ENCODE data around the gene HPGDS.

HPGDS gene

DNA sequence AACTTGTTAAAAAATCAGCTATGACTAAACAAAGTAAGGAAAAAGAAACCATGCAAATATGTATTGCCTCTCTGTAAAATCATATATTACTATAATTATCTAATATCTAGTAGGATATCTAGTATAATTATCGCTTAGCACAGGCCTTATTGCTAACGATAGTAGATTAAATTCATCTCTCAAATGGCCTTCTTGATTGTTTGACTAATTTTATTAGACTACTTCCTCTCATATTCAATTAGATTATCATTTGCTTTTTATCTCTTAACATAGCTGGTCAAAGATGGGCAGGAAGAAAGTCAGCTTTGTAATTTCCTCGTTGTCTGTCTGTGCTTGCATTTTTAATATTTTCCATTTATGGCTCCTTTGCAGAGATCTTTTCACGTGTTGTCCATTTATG is 21.9 kb upstream of the HPGDS start:
- Histone ChIP-seq H3K4me3 (ENCODE audit: low read depth in 1 of 2, low read length in 1 of 2) (no peak overlapping the region), H3K9me3 (no peaks in the 10 kb centered on the region), H3K27me3 (no peaks in the 10 kb centered on the region), H3K36me3 (no peaks in the 10 kb centered on the region), H3K27ac (no peak overlapping the region), H3K4me1 (ENCODE audit: control insufficient read depth in 1 of 2, insufficient read depth in 1 of 2, low read depth in 1 of 2, low read length in 1 of 2) (no peaks in the 10 kb centered on the region)
- TF ChIP-seq, protein P1, sequence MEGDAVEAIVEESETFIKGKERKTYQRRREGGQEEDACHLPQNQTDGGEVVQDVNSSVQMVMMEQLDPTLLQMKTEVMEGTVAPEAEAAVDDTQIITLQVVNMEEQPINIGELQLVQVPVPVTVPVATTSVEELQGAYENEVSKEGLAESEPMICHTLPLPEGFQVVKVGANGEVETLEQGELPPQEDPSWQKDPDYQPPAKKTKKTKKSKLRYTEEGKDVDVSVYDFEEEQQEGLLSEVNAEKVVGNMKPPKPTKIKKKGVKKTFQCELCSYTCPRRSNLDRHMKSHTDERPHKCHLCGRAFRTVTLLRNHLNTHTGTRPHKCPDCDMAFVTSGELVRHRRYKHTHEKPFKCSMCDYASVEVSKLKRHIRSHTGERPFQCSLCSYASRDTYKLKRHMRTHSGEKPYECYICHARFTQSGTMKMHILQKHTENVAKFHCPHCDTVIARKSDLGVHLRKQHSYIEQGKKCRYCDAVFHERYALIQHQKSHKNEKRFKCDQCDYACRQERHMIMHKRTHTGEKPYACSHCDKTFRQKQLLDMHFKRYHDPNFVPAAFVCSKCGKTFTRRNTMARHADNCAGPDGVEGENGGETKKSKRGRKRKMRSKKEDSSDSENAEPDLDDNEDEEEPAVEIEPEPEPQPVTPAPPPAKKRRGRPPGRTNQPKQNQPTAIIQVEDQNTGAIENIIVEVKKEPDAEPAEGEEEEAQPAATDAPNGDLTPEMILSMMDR (IDR thresholded peaks at IDR 0.05): no peak

DNA sequence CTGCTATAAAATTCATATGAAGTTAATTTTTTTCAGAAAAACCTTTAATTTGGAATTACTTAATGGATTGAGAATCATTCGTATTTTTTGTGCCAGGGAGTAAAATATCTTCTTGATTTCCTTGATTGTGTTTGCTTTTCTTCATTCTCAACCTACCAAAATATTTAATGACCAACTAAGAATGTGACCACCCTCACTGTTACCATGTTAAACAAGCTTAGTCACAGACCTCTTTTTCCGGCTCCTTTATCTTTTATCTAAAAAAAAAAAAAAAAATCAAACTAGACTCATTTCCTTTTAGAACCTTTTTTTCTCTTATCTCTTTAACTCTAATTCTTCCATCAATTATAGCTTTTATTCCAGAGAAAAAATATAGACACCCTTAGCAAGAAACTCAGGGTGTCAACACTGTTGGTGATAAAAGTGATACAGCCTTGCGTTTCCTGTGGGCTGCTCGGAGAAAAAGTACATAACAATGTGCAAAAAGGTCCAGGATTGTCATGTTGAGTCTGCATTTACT is 20.6 kb upstream of the HPGDS start:
- Histone ChIP-seq H3K4me3 (ENCODE audit: low read depth in 1 of 2, low read length in 1 of 2) (no peak overlapping the region), H3K9me3 (no peaks in the 10 kb centered on the region), H3K27ac (no peak overlapping the region), H3K4me1 (ENCODE audit: control insufficient read depth in 1 of 2, insufficient read depth in 1 of 2, low read depth in 1 of 2, low read length in 1 of 2) (no peaks in the 10 kb centered on the region), H3K27me3 (no peaks in the 10 kb centered on the region), H3K36me3 (no peaks in the 10 kb centered on the region)
- TF ChIP-seq, protein P1 (IDR thresholded peaks at IDR 0.05): no peak

DNA sequence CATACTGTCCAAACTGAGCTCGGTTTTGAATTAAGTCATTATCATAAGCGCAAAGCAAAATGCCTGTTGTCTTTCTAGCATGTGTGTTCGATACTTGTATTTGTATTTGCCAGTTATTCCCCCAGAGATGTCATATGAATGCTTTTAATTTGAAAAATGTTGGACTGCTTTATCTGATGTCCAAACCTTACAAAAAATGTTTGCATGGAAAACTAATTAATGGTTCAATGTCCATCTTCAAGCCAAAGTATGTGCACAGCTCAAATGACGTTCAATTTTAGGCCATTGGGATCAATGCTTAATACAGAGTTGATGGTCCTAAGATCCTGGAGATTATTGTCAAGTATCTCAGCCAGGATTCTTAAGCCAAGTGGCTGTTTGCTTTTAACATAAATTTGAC is 17.2 kb upstream of the HPGDS start:
- H3K27me3 ChIP-seq: no peaks in the 10 kb centered on the region
- H3K4me1 ChIP-seq (ENCODE audit: control insufficient read depth in 1 of 2, insufficient read depth in 1 of 2, low read depth in 1 of 2, low read length in 1 of 2): no peaks in the 10 kb centered on the region
- no peaks in the 10 kb centered on the region for H3K36me3 ChIP-seq
- H3K9me3 ChIP-seq: no peaks in the 10 kb centered on the region
- TF ChIP-seq, protein P1 (IDR thresholded peaks at IDR 0.05): no peak
- no peak overlapping the region for H3K27ac ChIP-seq
- no peak overlapping the region for H3K4me3 ChIP-seq (ENCODE audit: low read depth in 1 of 2, low read length in 1 of 2)

DNA sequence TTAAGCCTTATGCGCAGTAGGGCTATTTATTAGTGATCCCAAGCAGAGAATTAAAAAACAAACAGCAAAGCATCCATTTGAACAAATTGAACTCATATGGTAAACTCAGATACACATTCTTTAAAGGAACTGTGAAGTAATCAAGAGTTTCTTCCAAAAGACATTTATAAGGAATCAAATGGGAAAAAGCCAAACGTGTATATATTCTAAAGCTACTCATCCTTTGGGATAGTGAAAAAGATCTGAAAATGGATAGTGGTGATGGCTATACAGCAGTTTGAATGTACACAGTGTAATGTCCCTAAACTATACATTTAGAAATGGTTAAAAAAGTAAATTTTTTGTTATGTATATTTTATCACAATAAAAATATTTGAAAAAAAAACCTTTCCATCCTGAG is 16.6 kb upstream of the HPGDS start:
- TF ChIP-seq, protein P1 (IDR thresholded peaks at IDR 0.05): no peak
- H3K36me3 ChIP-seq: no peaks in the 10 kb centered on the region
- no peak overlapping the region for H3K4me3 ChIP-seq (ENCODE audit: low read depth in 1 of 2, low read length in 1 of 2)
- H3K4me1 ChIP-seq (ENCODE audit: control insufficient read depth in 1 of 2, insufficient read depth in 1 of 2, low read depth in 1 of 2, low read length in 1 of 2): no peaks in the 10 kb centered on the region
- no peaks in the 10 kb centered on the region for H3K9me3 ChIP-seq
- no peak overlapping the region for H3K27ac ChIP-seq
- H3K27me3 ChIP-seq: no peaks in the 10 kb centered on the region

DNA sequence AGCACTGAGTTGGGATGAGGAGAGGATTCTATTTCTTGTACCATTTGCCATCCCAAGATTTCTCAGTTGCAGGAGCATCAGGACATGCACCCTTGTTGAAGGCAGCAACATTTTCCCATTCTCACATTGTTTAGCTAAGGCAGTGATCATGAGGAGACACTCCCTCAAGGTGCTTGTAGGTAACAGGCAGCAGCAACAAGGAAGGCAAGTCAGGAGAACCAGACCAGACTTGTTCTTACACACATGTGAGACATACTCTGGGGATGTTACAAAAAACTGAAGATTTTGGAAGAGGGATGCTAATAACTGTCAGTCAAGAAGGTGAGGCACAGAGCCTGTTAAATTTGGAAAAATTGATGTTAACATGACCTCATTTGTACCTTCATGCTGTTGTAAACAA is 15.5 kb upstream of the HPGDS start:
- Histone ChIP-seq H3K27me3 (no peaks in the 10 kb centered on the region), H3K4me3 (ENCODE audit: low read depth in 1 of 2, low read length in 1 of 2) (no peak overlapping the region), H3K27ac (no peak overlapping the region), H3K9me3 (no peaks in the 10 kb centered on the region), H3K4me1 (ENCODE audit: control insufficient read depth in 1 of 2, insufficient read depth in 1 of 2, low read depth in 1 of 2, low read length in 1 of 2) (no peaks in the 10 kb centered on the region), H3K36me3 (no peaks in the 10 kb centered on the region)
- TF ChIP-seq, protein P1 (IDR thresholded peaks at IDR 0.05): no peak

DNA sequence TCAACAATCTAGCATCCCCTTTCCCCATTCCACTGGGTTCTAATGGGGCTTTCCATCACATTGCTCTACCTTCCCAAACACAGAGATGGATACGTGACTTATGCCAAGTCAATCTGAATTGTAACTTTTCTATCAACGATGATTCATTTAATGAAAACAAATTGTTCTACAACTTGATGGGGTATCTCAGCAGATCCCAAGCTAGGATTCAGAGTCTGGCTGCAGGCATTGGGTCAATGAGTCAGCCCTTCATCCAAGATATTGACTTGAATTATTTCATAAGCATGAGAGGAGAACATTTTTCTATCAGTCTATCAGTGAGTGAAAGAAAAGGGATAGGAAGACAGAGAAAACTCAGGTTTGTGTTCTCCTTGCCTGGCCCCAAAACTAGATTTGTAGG is 15.0 kb upstream of the HPGDS start:
- Histone ChIP-seq H3K27me3 (peaks cover under 1% of the 10 kb centered on the region), H3K27ac (no peak overlapping the region), H3K4me1 (ENCODE audit: control insufficient read depth in 1 of 2, insufficient read depth in 1 of 2, low read depth in 1 of 2, low read length in 1 of 2) (no peaks in the 10 kb centered on the region), H3K9me3 (no peaks in the 10 kb centered on the region), H3K36me3 (no peaks in the 10 kb centered on the region), H3K4me3 (ENCODE audit: low read depth in 1 of 2, low read length in 1 of 2) (no peak overlapping the region)
- TF ChIP-seq, protein P1 (IDR thresholded peaks at IDR 0.05): no peak
